HG02610 (cell line): ENCODE results near the gene AQP10.
A peak's percentile ranks its signal among the peaks of the same experiment; 100 is the strongest.
"Not testable (repeated sequence)": the region's sequence is repeated elsewhere in the genome, so short reads cannot be mapped to it uniquely, and the experiment has no call there.

Experiments used
- ATAC-seq: cut with Tn5 transposase; IDR thresholded peaks from one replicate; pipeline ENCODE4 v1.9.1; 2021; ENCODE audit warnings: mild to moderate bottlenecking, moderate library complexity; ENCODE audit not compliant: unreplicated experiment

AQP10 gene

GRCh38 chr1:154342836-154343472, 22.1 kb downstream of the AQP10 start:
- no peak for ATAC-seq

GRCh38 chr1:154344977-154345837, 24.3 kb downstream of the AQP10 start:
- no peak for ATAC-seq

- no peak for ATAC-seq
These were observed 25.5 kb downstream of the AQP10 start for GRCh38 chr1:154346276-154346917.

- ATAC-seq: no peak
These were observed 27.1 kb downstream of the AQP10 start for GRCh38 chr1:154347961-154348360.

GRCh38 chr1:154348429-154349076, 27.7 kb downstream of the AQP10 start:
- ATAC-seq: no peak

- no peak for ATAC-seq
These were observed 28.2 kb downstream of the AQP10 start for GRCh38 chr1:154349121-154349520.

GRCh38 chr1:154350383-154350782, 29.5 kb downstream of the AQP10 start:
- ATAC-seq: no peak

GRCh38 chr1:154351363-154352068, 30.6 kb downstream of the AQP10 start:
- ATAC-seq: no peak

GRCh38 chr1:154352245-154352580, 31.3 kb downstream of the AQP10 start:
- no peak for ATAC-seq

- ATAC-seq: peak; percentile 48
These were observed 31.9 kb downstream of the AQP10 start for GRCh38 chr1:154352581-154353459.

GRCh38 chr1:154353460-154353904, 32.6 kb downstream of the AQP10 start:
- peak; percentile 33 for ATAC-seq

GRCh38 chr1:154353966-154354365, 33.1 kb downstream of the AQP10 start:
- ATAC-seq: no peak

GRCh38 chr1:154358519-154358918, 37.6 kb downstream of the AQP10 start:
- no peak for ATAC-seq

- no peak for ATAC-seq
These were observed 39.4 kb downstream of the AQP10 start for GRCh38 chr1:154360288-154360687.

GRCh38 chr1:154360881-154361280, 40.0 kb downstream of the AQP10 start:
- ATAC-seq: not testable (repeated sequence)

GRCh38 chr1:154361357-154361756, 40.5 kb downstream of the AQP10 start:
- ATAC-seq: no peak

- ATAC-seq: no peak
These were observed 50.5 kb downstream of the AQP10 start for GRCh38 chr1:154371436-154371835.

- ATAC-seq: not testable (repeated sequence)
These were observed 53.0 kb downstream of the AQP10 start for GRCh38 chr1:154373777-154374357.
